ENCODE results near the gene RNF144A. TPM values are rescaled to one million over a fixed set of nuclear protein-coding genes. Genes with fewer than 3 reads are reported as not detected.

The RNF144A gene
- total RNA-seq, 1 donor: 35.0 TPM

- DNase-seq (ENCODE audit: low read depth in 2 of 3, low spot score in 2 of 3): no peak
These were observed 11.0 kb upstream of the RNF144A start for GRCh38 chr2:6906165-6906741.

- no peak for DNase-seq (ENCODE audit: low read depth in 2 of 3, low spot score in 2 of 3)
These were observed 8.9 kb upstream of the RNF144A start for GRCh38 chr2:6908291-6908690.

DNA sequence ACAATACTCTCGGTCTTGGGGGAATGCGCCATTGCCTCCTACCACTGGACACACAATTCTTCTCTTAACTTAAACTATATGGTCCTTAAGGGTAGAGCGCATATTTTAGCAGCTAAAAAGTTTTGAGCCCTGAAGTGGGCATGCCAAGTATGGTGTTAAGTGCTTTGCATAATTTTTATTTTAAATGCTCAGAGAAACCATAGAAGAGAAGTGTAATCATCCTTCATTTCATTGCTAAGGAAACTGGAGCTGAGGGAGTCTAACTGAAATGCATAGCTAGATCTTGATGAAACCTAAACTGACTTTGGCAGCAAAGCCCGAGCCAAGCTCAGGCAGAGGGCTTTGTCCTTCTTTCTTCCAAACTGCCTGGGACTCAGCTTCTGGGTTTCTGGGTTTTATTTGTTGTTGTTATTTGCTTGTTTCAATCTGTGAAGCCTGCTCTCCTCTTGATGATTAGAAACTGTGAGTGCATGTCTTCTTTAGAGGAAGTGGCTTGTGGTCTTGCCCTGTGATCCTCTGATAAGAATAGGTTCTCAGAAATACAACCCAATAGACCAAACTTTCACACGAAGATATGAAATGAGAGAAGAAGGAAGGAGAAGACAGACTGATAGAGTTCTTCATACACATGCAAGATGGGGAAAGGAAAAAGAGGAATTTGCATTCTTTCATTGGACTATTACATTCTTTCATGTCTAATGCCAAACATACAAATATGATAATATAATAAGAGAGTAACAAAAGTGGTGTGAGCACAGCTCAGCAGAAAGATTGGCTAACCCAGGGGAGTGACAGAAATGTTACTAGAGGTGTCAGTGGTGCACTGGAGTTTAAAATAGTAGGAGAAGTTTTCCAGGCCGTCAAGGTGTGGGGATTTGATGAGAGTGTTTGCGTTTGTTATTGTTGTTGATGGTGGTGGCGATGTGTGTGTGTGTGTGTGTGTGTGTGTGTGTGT lies 7.5 kb upstream of the RNF144A start:
- DNase-seq (ENCODE audit: low read depth in 2 of 3, low spot score in 2 of 3): peak in 2 of 3 donors; percentile 77 to 87

GRCh38 chr2:6911721-6912120 lies 5.5 kb upstream of the RNF144A start:
- DNase-seq (ENCODE audit: low read depth in 2 of 3, low spot score in 2 of 3): no peak

DNA sequence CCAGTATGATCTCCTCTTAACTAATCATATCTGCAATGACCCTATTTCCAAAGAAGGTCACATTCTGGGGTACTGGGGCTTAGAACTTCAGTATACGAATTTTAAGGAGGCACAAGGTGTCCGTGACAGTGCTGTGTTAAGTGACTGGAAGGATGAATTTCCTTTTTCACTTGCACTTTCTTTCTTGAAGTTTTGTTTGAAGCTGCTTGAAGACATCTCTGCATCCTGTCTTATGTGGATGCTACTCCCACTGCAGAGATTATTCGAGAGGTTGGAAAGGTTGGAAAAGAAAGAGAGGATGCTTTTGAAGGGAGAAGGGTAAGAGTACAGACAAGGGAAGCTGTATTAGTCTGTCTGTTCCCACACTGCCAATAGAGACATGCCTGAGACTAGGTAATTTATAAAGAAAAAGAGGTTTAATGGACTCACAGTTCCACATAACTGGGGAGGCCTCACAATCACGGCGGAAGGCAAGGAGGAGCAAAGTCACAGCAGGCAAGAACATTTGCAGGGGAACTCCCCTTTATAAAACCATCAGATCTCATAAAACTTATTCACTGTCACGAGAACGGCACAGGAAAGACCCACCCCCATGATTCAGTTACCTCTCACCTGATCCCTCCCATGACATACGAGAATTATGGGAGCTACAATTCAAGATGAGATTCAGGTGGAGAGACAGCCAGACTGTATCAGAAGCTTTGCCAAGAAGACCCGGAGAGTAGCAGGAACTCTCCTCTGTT lies 3.6 kb upstream of the RNF144A start:
- DNase-seq (ENCODE audit: low read depth in 2 of 3, low spot score in 2 of 3): no peak

GRCh38 chr2:6914828-6915227 lies 2.4 kb upstream of the RNF144A start:
- no peak for DNase-seq (ENCODE audit: low read depth in 2 of 3, low spot score in 2 of 3)

GRCh38 chr2:6915399-6915798 lies 1.8 kb upstream of the RNF144A start:
- DNase-seq (ENCODE audit: low read depth in 2 of 3, low spot score in 2 of 3): no peak

GRCh38 chr2:6916224-6916623 lies 988 bp upstream of the RNF144A start:
- DNase-seq (ENCODE audit: low read depth in 2 of 3, low spot score in 2 of 3): no peak

GRCh38 chr2:6916736-6917070 lies 509 bp upstream of the RNF144A start:
- DNase-seq (ENCODE audit: low read depth in 2 of 3, low spot score in 2 of 3): no peak

DNA sequence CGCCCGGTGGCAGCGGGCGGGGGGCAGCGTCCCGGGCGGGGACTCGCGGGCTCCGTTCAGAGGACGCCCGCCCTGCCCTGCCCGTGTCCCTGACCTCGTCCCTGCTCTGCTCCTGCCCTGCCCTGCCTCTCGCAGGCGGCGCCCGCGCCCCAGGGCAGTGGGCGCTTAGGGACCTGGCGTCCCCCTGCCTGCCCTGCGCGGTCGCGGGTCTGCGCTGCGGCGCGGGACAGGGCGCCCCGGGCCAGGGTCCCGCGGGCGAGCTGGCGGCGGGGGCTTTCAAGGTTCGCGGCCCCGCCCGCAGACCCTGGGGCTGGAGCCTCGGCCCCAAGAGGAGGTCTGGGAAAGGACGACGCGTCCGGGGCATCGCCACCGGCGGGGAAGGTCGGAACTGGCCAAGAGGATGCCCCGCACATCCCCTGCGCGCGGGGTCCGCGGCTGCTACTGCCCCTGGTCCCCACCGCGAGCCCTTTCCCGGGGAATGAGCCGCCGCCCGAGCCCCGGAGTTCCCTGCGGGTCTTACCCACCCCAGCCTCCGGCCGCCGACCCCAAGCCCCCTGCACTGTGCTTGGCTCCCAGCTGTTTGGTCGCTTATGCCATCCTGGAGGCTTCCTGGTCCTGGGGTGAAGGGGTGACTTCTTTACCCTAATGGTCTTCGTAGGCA lies 679 bp downstream of the RNF144A start:
- peak in 1 of 3 donors; percentile 22 for DNase-seq (ENCODE audit: low read depth in 2 of 3, low spot score in 2 of 3)

DNA sequence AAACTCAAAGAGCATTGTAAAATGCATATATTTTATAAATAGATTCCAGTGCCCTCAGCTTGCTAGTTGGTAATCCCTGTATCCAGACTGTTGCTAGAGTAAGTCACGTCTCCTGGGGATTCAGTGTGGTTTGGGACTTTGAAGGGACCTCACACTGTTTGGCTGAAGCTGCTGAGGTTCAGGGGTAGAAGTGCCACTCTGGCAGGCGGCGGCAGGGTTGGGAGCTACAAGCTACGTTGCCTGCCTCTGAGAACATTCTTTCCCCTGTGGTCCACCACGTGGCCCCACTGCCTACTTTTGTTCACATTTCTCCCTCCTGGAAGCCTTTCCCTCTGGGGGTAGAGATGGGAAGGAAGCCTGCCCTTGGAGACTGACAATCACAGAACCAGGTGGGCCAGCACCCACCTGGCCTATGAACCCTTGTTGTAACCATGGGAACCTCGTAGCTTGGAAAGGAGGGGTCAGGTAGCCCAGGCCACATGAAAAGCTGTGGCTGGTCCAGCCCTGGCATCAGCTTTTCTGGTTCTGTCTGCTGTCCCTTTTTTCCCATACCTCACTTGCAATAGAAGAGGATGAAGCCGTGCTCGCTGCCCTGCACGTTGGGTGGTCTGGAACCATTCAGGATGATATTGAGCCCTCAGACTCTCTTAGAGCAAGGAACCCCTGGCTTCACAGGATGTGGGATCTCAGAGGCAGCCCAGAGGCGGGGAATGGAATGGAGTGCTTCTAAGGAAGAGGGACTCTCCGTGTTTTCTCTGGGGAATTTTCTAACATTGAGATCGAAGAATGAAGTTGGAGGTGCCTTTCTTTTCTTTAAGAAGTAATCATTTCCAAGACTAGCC lies 2.9 kb downstream of the RNF144A start:
- DNase-seq (ENCODE audit: low read depth in 2 of 3, low spot score in 2 of 3): no peak

- no peak for DNase-seq (ENCODE audit: low read depth in 2 of 3, low spot score in 2 of 3)
These were observed 3.5 kb downstream of the RNF144A start for GRCh38 chr2:6920743-6921064.

GRCh38 chr2:6921321-6921922 lies 4.2 kb downstream of the RNF144A start:
- no peak for DNase-seq (ENCODE audit: low read depth in 2 of 3, low spot score in 2 of 3)

- DNase-seq (ENCODE audit: low read depth in 2 of 3, low spot score in 2 of 3): peak in 2 of 3 donors; percentile 40 to 61
These were observed 5.0 kb downstream of the RNF144A start for GRCh38 chr2:6922201-6922656.

DNA sequence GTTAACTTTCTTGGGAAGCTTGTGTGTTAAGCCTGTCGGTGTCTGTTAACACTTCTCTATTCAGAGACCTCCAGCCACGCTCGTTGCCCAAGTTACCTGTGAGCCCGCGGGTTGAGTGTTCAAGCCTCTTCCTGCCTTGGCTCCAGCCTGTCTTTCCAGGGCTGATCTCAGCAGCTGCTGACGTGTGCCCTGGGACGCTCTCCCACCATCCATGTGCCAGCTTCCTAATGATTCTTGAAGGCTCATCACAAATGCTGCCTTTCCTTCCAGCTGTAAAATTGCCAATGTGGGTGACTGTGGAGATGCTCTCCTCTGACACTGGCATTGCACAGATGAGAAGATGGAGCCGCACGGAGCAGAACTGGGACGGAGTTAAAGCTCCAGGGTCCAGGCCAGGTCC lies 6.1 kb downstream of the RNF144A start:
- DNase-seq (ENCODE audit: low read depth in 2 of 3, low spot score in 2 of 3): no peak

GRCh38 chr2:6924101-6924923 lies 7.1 kb downstream of the RNF144A start:
- DNase-seq (ENCODE audit: low read depth in 2 of 3, low spot score in 2 of 3): no peak

- DNase-seq (ENCODE audit: low read depth in 2 of 3, low spot score in 2 of 3): peak in 1 of 3 donors; percentile 31
These were observed 7.8 kb downstream of the RNF144A start for GRCh38 chr2:6924924-6925409.

GRCh38 chr2:6926071-6926732 lies 9.0 kb downstream of the RNF144A start:
- DNase-seq (ENCODE audit: low read depth in 2 of 3, low spot score in 2 of 3): no peak
